GM12801 (cell line): ENCODE measurements around the gene TCN1.

Experiments
- CTCF ChIP-seq: IDR thresholded peaks from one replicate; pipeline ENCODE4 v1.5.1; 2011; ENCODE audit warnings: control low read depth; ENCODE audit not compliant: insufficient read length; ENCODE audit errors: extremely low read depth

Gene TCN1

GRCh38 chr11:59867946-59868345, 1.7 kb upstream of the TCN1 start:
- no peak for TF ChIP-seq CTCF

- TF ChIP-seq CTCF: no peak
Observed at GRCh38 chr11:59866836-59867235, 549 bp upstream of the TCN1 start.

- TF ChIP-seq CTCF: no peak
Observed at GRCh38 chr11:59865031-59865430, 1.3 kb downstream of the TCN1 start.

- TF ChIP-seq CTCF: no peak
Observed at GRCh38 chr11:59862252-59862651, 4.0 kb downstream of the TCN1 start.

- no peak for TF ChIP-seq CTCF
Observed at GRCh38 chr11:59859673-59860072, 6.6 kb downstream of the TCN1 start.

- no peak for TF ChIP-seq CTCF
Observed at GRCh38 chr11:59857439-59858434, 8.6 kb downstream of the TCN1 start.

- no peak for TF ChIP-seq CTCF
Observed at GRCh38 chr11:59854871-59855270, 11.4 kb downstream of the TCN1 start.
